Liver (tissue), 9 donors: ENCODE results near the gene SLC7A14. TPM values are rescaled to one million over a fixed set of nuclear protein-coding genes. Genes with fewer than 3 reads are reported as not detected.

Experiments used
- DNase-seq: peaks from one replicate; pipeline ENCODE4 v3.0.0-alpha.2; 2017; ENCODE audit warnings: low spot score
- H3K27ac ChIP-seq, 2 donors: one replicate each; pipeline ENCODE4 v1.7.0; 2013; ENCODE audit warnings: inconsistent platforms in 2 of 2, low read length in 2 of 2, control low read depth in 1 of 2, low read depth in 1 of 2, mild to moderate bottlenecking in 1 of 2
- H3K27me3 ChIP-seq, 4 donors: one replicate each; pipeline versions ENCODE4 v1.6.1 to v1.7.0; 2013; ENCODE audit warnings: low read length in 3 of 4, inconsistent platforms in 1 of 4, mild to moderate bottlenecking in 1 of 4, moderate library complexity in 1 of 4; ENCODE audit not compliant: control insufficient read depth in 4 of 4, insufficient read depth in 4 of 4
- H3K36me3 ChIP-seq, 4 donors: one replicate each; pipeline versions ENCODE4 v1.6.1 to v1.7.0; 2013; ENCODE audit warnings: low read length in 3 of 4, mild to moderate bottlenecking in 3 of 4, low read depth in 1 of 4, moderate library complexity in 1 of 4; ENCODE audit not compliant: control insufficient read depth in 4 of 4, insufficient read depth in 3 of 4
- H3K4me1 ChIP-seq, 4 donors: one replicate each; pipeline versions ENCODE4 v1.6.1 to v1.7.0; 2013; ENCODE audit warnings: low read length in 3 of 4, mild to moderate bottlenecking in 3 of 4, moderate library complexity in 1 of 4; ENCODE audit not compliant: control insufficient read depth in 4 of 4, insufficient read depth in 4 of 4
- H3K4me3 ChIP-seq, 3 donors: one replicate each; pipeline versions ENCODE4 v1.6.1 to v1.7.0; 2013; ENCODE audit warnings: low read length in 3 of 3, control low read depth in 1 of 3, low read depth in 1 of 3, mild to moderate bottlenecking in 1 of 3
- H3K9ac ChIP-seq, 2 donors: one replicate each; pipeline ENCODE4 v1.7.0; 2013; ENCODE audit warnings: low read length in 2 of 2, mild to moderate bottlenecking in 2 of 2, moderate library complexity in 2 of 2, control low read depth in 1 of 2, low read depth in 1 of 2
- H3K9me3 ChIP-seq, 4 donors: one replicate each; pipeline versions ENCODE4 v1.6.1 to v1.7.0; 2013; ENCODE audit warnings: low read length in 3 of 4; ENCODE audit not compliant: control insufficient read depth in 4 of 4
- CTCF ChIP-seq: fragments of 150-350 bp; IDR thresholded peaks from 2 replicates; pipeline ENCODE4 v1.5.1; 2017; ENCODE audit warnings: improper control_type of control experiment, low read depth, low read length; ENCODE audit not compliant: missing input control
- EGR1 ChIP-seq, 2 donors: IDR thresholded peaks; 2 replicates each; pipeline ENCODE4 v1.6.1; 2016 to 2018; ENCODE audit warnings: antibody characterized with exemption in 2 of 2, low read depth in 2 of 2
- FOXA1 ChIP-seq: IDR thresholded peaks from 2 replicates; pipeline ENCODE4 v1.6.1; 2016; ENCODE audit warnings: antibody characterized with exemption
- FOXA2 ChIP-seq: IDR thresholded peaks from 2 replicates; pipeline ENCODE4 v1.6.1; 2016; ENCODE audit warnings: antibody characterized with exemption
- GABPA ChIP-seq, 2 donors: IDR thresholded peaks in 1 of 2; conservative IDR thresholded peaks in 1 of 2; 2 replicates each; pipeline ENCODE4 v1.6.1; 2016; ENCODE audit warnings: antibody characterized with exemption in 2 of 2, mild to moderate bottlenecking in 1 of 2, moderate library complexity in 1 of 2
- HNF4A ChIP-seq, 2 donors: conservative IDR thresholded peaks; 2 replicates each; pipeline ENCODE4 v1.6.1; 2016; ENCODE audit warnings: antibody characterized with exemption in 2 of 2, mild to moderate bottlenecking in 2 of 2
- HNF4G ChIP-seq: IDR thresholded peaks from 2 replicates; pipeline ENCODE4 v1.6.1; 2016; ENCODE audit warnings: antibody characterized with exemption
- JUND ChIP-seq, 2 donors: IDR thresholded peaks; 2 replicates each; pipeline ENCODE4 v1.6.1; 2016; ENCODE audit warnings: antibody characterized with exemption in 2 of 2
- MAX ChIP-seq: IDR thresholded peaks from 2 replicates; pipeline ENCODE4 v1.6.1; 2016; ENCODE audit warnings: antibody characterized with exemption
- NR2F2 ChIP-seq: IDR thresholded peaks from 2 replicates; pipeline ENCODE4 v1.6.1; 2016; ENCODE audit warnings: antibody characterized with exemption
- RAD21 ChIP-seq, 2 donors: IDR thresholded peaks; 2 replicates each; pipeline ENCODE4 v1.6.1; 2016; ENCODE audit warnings: antibody characterized with exemption in 2 of 2, mild to moderate bottlenecking in 2 of 2
- REST ChIP-seq: IDR thresholded peaks from 2 replicates; pipeline ENCODE4 v1.6.1; 2016; ENCODE audit warnings: antibody characterized with exemption, mild to moderate bottlenecking
- RXRA ChIP-seq, 2 donors: IDR thresholded peaks; 2 replicates each; pipeline ENCODE4 v1.6.1; 2017 to 2018; ENCODE audit warnings: antibody characterized with exemption in 2 of 2, mild to moderate bottlenecking in 1 of 2
- SP1 ChIP-seq: IDR thresholded peaks from 2 replicates; pipeline ENCODE4 v1.6.1; 2018; ENCODE audit warnings: antibody characterized with exemption, mild to moderate bottlenecking
- TAF1 ChIP-seq: conservative IDR thresholded peaks from 2 replicates; pipeline ENCODE4 v1.6.1; 2016; ENCODE audit warnings: antibody characterized with exemption, mild to moderate bottlenecking
- YY1 ChIP-seq: IDR thresholded peaks from 2 replicates; pipeline ENCODE4 v1.6.1; 2016; ENCODE audit warnings: antibody characterized with exemption, mild to moderate bottlenecking
- ZBTB33 ChIP-seq: IDR thresholded peaks from 2 replicates; pipeline ENCODE4 v1.6.1; 2016; ENCODE audit warnings: antibody characterized with exemption
- WGBS: extraction: QIAGEN DNeasy Blood & Tissue Kit; methylation state at CpG from one replicate; pipeline ENCODE4 v1.1.7; 2013; 5-methylcytosine and 5-hydroxymethylcytosine counted together
- polyA plus RNA-seq, 2 donors: library from polyadenylated mRNA; stranded (reverse) in 1 of 2; unstranded in 1 of 2; fragments of 200-250 nt in 1 of 2; fragments of >200 nt in 1 of 2; fragmentation: Nextera tagmentation in 1 of 2; extraction: Ambion mirVana in 1 of 2; gene quantifications; one replicate each; pipeline versions ENCODE4 v1.2.1 to v1.2.3, GENCODE V29; 2013 to 2015
- total RNA-seq, 2 donors: library from RNA; depleted of rRNA; stranded (reverse); fragments of >200 nt; gene quantifications; one replicate each; pipeline ENCODE4 v1.2.3, GENCODE V29; 2014
- TF ChIP-seq, protein P1 (sequence below): IDR thresholded peaks from 2 replicates; pipeline ENCODE4 v1.6.1; 2016; ENCODE audit warnings: antibody characterized with exemption
- donor health status: healthy.
- donor health status: healthy.
- donor health status: healthy.
- donor health status: healthy.
- donor health status: healthy.

Gene SLC7A14
- total and polyA plus RNA-seq, 4 donors, result under 0.01 to 0.01 (median under 0.01) TPM; not detected in 1

DNA sequence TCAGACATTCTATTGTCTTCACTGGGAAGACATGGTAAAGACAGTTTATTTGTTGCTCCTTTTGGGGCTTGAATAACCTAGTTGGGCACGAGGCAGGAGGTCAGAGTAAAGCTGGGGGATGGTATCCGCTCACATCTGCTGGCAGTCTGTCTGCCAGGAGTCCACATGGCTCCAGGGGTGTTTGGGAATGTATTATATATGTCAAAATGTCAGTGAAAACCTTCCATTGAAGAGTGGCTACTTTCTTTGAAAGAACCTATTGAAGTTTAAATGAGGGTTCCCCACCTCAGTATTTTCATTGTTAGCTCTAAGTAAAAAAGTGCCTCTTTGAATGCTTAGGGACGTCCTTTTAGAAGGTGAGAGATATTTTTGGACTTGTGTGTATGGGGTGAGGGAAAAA is 98.8 kb downstream of the SLC7A14 start:
- H3K27me3 ChIP-seq, result no peaks in the 10 kb centered on the region
- 68% methylated on average over 3 of the region's 3 CpGs for whole genome bisulfite sequencing
- no peak overlapping the region for H3K4me3 ChIP-seq
- H3K9ac ChIP-seq, result no peak overlapping the region
- peaks cover 0 to 3% (median 1%) of the 10 kb centered on the region in 4 donors for H3K4me1 ChIP-seq
- no peak for DNase-seq
- no peak for TF ChIP-seq CTCF
- TF ChIP-seq FOXA1, result no peak
- TF ChIP-seq GABPA (IDR thresholded peaks at IDR 0.05 in 1 of 2, conservative IDR thresholded peaks at IDR 0.05 in 1 of 2), result no peak
- no peak for TF ChIP-seq REST
- no peak for TF ChIP-seq JUND (IDR thresholded peaks at IDR 0.05)
- TF ChIP-seq SP1, result no peak
- TF ChIP-seq, protein P1, sequence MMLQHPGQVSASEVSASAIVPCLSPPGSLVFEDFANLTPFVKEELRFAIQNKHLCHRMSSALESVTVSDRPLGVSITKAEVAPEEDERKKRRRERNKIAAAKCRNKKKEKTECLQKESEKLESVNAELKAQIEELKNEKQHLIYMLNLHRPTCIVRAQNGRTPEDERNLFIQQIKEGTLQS, result no peak
- TF ChIP-seq TAF1, result no peak
- TF ChIP-seq RXRA (IDR thresholded peaks at IDR 0.05), result no peak
- TF ChIP-seq YY1, result no peak
- no peak for TF ChIP-seq HNF4A (conservative IDR thresholded peaks at IDR 0.05)
- TF ChIP-seq FOXA2, result no peak
- TF ChIP-seq ZBTB33, result no peak
- no peak for TF ChIP-seq EGR1 (IDR thresholded peaks at IDR 0.05; ENCODE audit: low read depth in 2 of 2)
- TF ChIP-seq MAX, result no peak
- no peak for TF ChIP-seq RAD21 (IDR thresholded peaks at IDR 0.05)
- no peak for TF ChIP-seq HNF4G
- no peak for TF ChIP-seq NR2F2
- no peaks in the 10 kb centered on the region for H3K9me3 ChIP-seq
- H3K27ac ChIP-seq, result no peak overlapping the region
- no peaks in the 10 kb centered on the region for H3K36me3 ChIP-seq
